SK-N-SH (cell line): Measurements from ENCODE around the gene SLC8A1. TPM values are rescaled to one million over a fixed set of nuclear protein-coding genes. Genes with fewer than 3 reads are reported as not detected.

Experiments used
- CTCF ChIA-PET: fragments of 300-600, 350-600 bp; formaldehyde crosslinking; extraction: SDS; loops from one replicate; lab custom pipeline; 2021; lab: Yijun Ruan, JAX
- POLR2A ChIA-PET: fragments of 350-600 bp; sonication (Branson Sonifier 250); formaldehyde crosslinking; extraction: SDS; loops from one replicate; lab custom pipeline; 2020; ENCODE audit warnings: antibody characterized with exemption, inconsistent platforms; lab: Yijun Ruan, JAX
- DNase-seq: peaks from one replicate; pipeline ENCODE4 v3.0.0; 2012
- H2AFZ ChIP-seq: fragments of 200-600 bp; sonication (generic); 2 replicates; pipeline ENCODE4 v1.8.1; 2016; ENCODE audit warnings: antibody characterized with exemption, mild to moderate bottlenecking, low read depth
- H3F3A ChIP-seq: fragments of 200-600 bp; sonication (generic); replicated peaks from 2 replicates; pipeline ENCODE3; 2016; ENCODE audit warnings: antibody characterized with exemption, mild to moderate bottlenecking; ENCODE audit not compliant: insufficient read depth
- H3K27ac ChIP-seq, 2 experiments: fragments of 200-500 bp in 1 of 2; fragments of 200-600 bp in 1 of 2; sonication (Bioruptor generic) in 1 of 2; sonication (generic), shearing (Covaris generic) in 1 of 2; 2 replicates each; pipeline versions ENCODE4 v1.5.1 to v1.6.1; 2014 to 2016; ENCODE audit warnings: low read depth in 2 of 2, inconsistent platforms in 1 of 2, low read length in 1 of 2, mild to moderate bottlenecking in 1 of 2, mixed read lengths in 1 of 2
- H3K27me3 ChIP-seq: fragments of 200-600 bp; sonication (generic), shearing (Covaris generic); 2 replicates; pipeline ENCODE4 v1.6.1; 2016; ENCODE audit warnings: mixed run types; ENCODE audit not compliant: insufficient read depth
- H3K36me3 ChIP-seq, 2 experiments: fragments of 200-500 bp in 1 of 2; fragments of 200-600 bp in 1 of 2; sonication (Bioruptor generic) in 1 of 2; sonication (generic) in 1 of 2; replicated peaks in 1 of 2; 2 replicates each; pipeline versions ENCODE3 to v1.5.1; 2014 to 2016; ENCODE audit warnings: low read length in 1 of 2, mild to moderate bottlenecking in 1 of 2; ENCODE audit not compliant: insufficient read depth in 2 of 2, control insufficient read depth in 1 of 2
- H3K4me1 ChIP-seq, 2 experiments: fragments of 200-500 bp in 1 of 2; fragments of 200-600 bp in 1 of 2; sonication (Bioruptor generic) in 1 of 2; sonication (generic), shearing (Covaris generic) in 1 of 2; 2 replicates each; pipeline versions ENCODE4 v1.5.1 to v1.6.1; 2014 to 2016; ENCODE audit warnings: low read depth in 1 of 2, low read length in 1 of 2, mixed run types in 1 of 2; ENCODE audit not compliant: insufficient read depth in 2 of 2, control insufficient read depth in 1 of 2
- H3K4me2 ChIP-seq: fragments of 200-600 bp; sonication (generic), shearing (Covaris generic); 2 replicates; pipeline ENCODE4 v1.6.1; 2017; ENCODE audit warnings: mixed run types
- H3K4me3 ChIP-seq, 2 experiments: fragments of 200-500 bp in 1 of 2; fragments of 200-600 bp in 1 of 2; sonication (Bioruptor generic) in 1 of 2; sonication (generic), shearing (Covaris generic) in 1 of 2; 2 replicates each; pipeline versions ENCODE4 v1.5.1 to v1.8.1; 2014 to 2016; ENCODE audit warnings: low read depth in 2 of 2, inconsistent platforms in 1 of 2, low read length in 1 of 2, mild to moderate bottlenecking in 1 of 2, mixed read lengths in 1 of 2, moderate library complexity in 1 of 2
- H3K79me2 ChIP-seq: fragments of 200-600 bp; sonication (generic); 2 replicates; pipeline ENCODE4 v1.8.1; 2017; ENCODE audit warnings: mild to moderate bottlenecking; ENCODE audit not compliant: insufficient read depth
- H3K9ac ChIP-seq: fragments of 200-600 bp; sonication (generic); 2 replicates; pipeline ENCODE4 v1.6.1; 2017; ENCODE audit warnings: mixed run types
- H3K9me2 ChIP-seq: fragments of 200-600 bp; sonication (generic); 2 replicates; pipeline ENCODE4 v1.6.1; 2017; ENCODE audit warnings: mixed run types
- H3K9me3 ChIP-seq: fragments of 200-600 bp; sonication (generic); 2 replicates; pipeline ENCODE4 v1.6.1; 2017; ENCODE audit warnings: mixed run types, mild to moderate bottlenecking, moderate library complexity
- H4K20me1 ChIP-seq: fragments of 200-600 bp; sonication (generic); 2 replicates; pipeline ENCODE4 v1.6.1; 2017; ENCODE audit warnings: mild to moderate bottlenecking, mixed run types; ENCODE audit not compliant: insufficient read depth
- CHD2 ChIP-seq: fragments of 150-350 bp; IDR thresholded peaks from 2 replicates; pipeline ENCODE4 v1.6.1; 2018; ENCODE audit warnings: low read length; ENCODE audit not compliant: partially characterized antibody
- FOSL2 ChIP-seq: IDR thresholded peaks from 2 replicates; pipeline ENCODE4 v1.4.0; 2012; ENCODE audit warnings: low read depth, mild to moderate bottlenecking, moderate library complexity, borderline replicate concordance
- FOXJ3 ChIP-seq: sonication (generic); formaldehyde crosslinking; IDR thresholded peaks from 2 replicates; pipeline ENCODE4 v1.5.1; 2020; ENCODE audit warnings: mild to moderate bottlenecking, missing genetic modification reagents
- FOXM1 ChIP-seq: IDR thresholded peaks from 2 replicates; pipeline ENCODE4 v1.4.0; 2012; ENCODE audit warnings: low read depth, mild to moderate bottlenecking
- GABPA ChIP-seq: IDR thresholded peaks from 2 replicates; pipeline ENCODE4 v1.4.0; 2012; ENCODE audit warnings: low read depth, mild to moderate bottlenecking
- MEF2A ChIP-seq: IDR thresholded peaks from 2 replicates; pipeline ENCODE4 v1.4.0; 2012; ENCODE audit warnings: low read depth, borderline replicate concordance
- NRF1 ChIP-seq: IDR thresholded peaks from 2 replicates; pipeline ENCODE4 v1.6.1; 2012; ENCODE audit warnings: low read depth, mild to moderate bottlenecking, low read length
- POLR2AphosphoS5 ChIP-seq: IDR thresholded peaks from 2 replicates; pipeline ENCODE4 v1.6.1; 2012; ENCODE audit warnings: low read depth, low read length
- TAF1 ChIP-seq: IDR thresholded peaks from 2 replicates; pipeline ENCODE4 v1.6.1; 2012; ENCODE audit warnings: low read depth, mild to moderate bottlenecking, low read length, moderate library complexity, borderline replicate concordance
- USF1 ChIP-seq: IDR thresholded peaks from 2 replicates; pipeline ENCODE4 v1.4.0; 2012; ENCODE audit warnings: low read depth, borderline replicate concordance
- USF2 ChIP-seq: fragments of 150-350 bp; IDR thresholded peaks from 2 replicates; pipeline ENCODE4 v1.6.1; 2017; ENCODE audit warnings: antibody characterized with exemption, low read length, low read depth, borderline replicate concordance
- WGBS: methylation state at CpG from one replicate; pipeline ENCODE4 v1.1.6; 2017; ENCODE audit warnings: low lambda C conversion rate; 5-methylcytosine and 5-hydroxymethylcytosine counted together
- polyA plus RNA-seq, 3 experiments: library from polyadenylated mRNA; depleted of rRNA; stranded (reverse); fragments of >200 nt; gene quantifications; 2 replicates each; pipeline ENCODE4 v1.2.3, GENCODE V29; 2012

Gene SLC8A1
- polyA plus RNA-seq, 1 of the 3 experiments (the other 2 are of a cell fraction): 3.2 TPM

GRCh38 chr2:40311026-40311425 is 140.9 kb downstream of the SLC8A1 start:
- POLR2A ChIA-PET: no interaction called here
- Histone ChIP-seq H3K9me3 (peaks cover 18% of the 10 kb centered on the region; the same call in 1 of the 2 replicates), H2AFZ (no peak overlapping the region), H3K27me3 (no peaks in the 10 kb centered on the region), H3K4me2 (no peak overlapping the region), H3K27ac (no peak overlapping the region), H3K4me3 (no peak overlapping the region), H3K79me2 (no peaks in the 10 kb centered on the region; the same call in 1 of the 2 replicates), H3K9ac (no peak overlapping the region), H3K4me1 (peaks cover 0 to 6% of the 10 kb centered on the region in 2 experiments; a peak in 2 of 4 replicates), H3F3A (peaks cover 8% of the 10 kb centered on the region), H3K9me2 (no peaks in the 10 kb centered on the region), H4K20me1 (no peaks in the 10 kb centered on the region), H3K36me3 (peaks cover 0 to 4% of the 10 kb centered on the region in 2 experiments)
- DNase-seq: no peak
- TF ChIP-seq MEF2A (no peak), FOSL2 (no peak), FOXJ3 (no peak), NRF1 (no peak), USF2 (no peak)
- WGBS: 64% methylated on average over 2 of the region's 2 CpGs
- CTCF ChIA-PET: interaction anchor here (1.2 kb wide), 1 partner anchor 22 kb away, joined by 3 read pairs; no protein-coding TSS in a partner anchor

- Histone ChIP-seq H4K20me1 (no peaks in the 10 kb centered on the region), H3K9ac (no peak overlapping the region), H3K4me2 (no peak overlapping the region), H3F3A (peaks cover 1% of the 10 kb centered on the region), H3K4me3 (no peak overlapping the region), H2AFZ (no peak overlapping the region), H3K27ac (no peak overlapping the region), H3K9me3 (peaks cover 18% of the 10 kb centered on the region; the same call in 1 of the 2 replicates), H3K9me2 (no peaks in the 10 kb centered on the region), H3K79me2 (no peaks in the 10 kb centered on the region; the same call in 1 of the 2 replicates), H3K27me3 (no peaks in the 10 kb centered on the region), H3K36me3 (peaks cover 0 to 4% of the 10 kb centered on the region in 2 experiments), H3K4me1 (no peaks in the 10 kb centered on the region)
- WGBS: 68% methylated on average over 1 of the region's 1 CpG
- CTCF ChIA-PET: interaction anchor here (1.2 kb wide), 1 partner anchor 21 kb away, joined by 3 read pairs; no protein-coding TSS in a partner anchor
- POLR2A ChIA-PET: no interaction called here
- no peak for DNase-seq
- TF ChIP-seq POLR2AphosphoS5 (no peak), CHD2 (no peak), GABPA (no peak), TAF1 (no peak), FOXM1 (no peak), USF1 (no peak), NRF1 (no peak), FOSL2 (no peak)
Observed at GRCh38 chr2:40310303-40310702, 141.6 kb downstream of the SLC8A1 start.
